Measurements from ENCODE around the gene PLN.
A peak's percentile ranks its signal among the peaks of the same experiment; 100 is the strongest.

Gene PLN

DNA sequence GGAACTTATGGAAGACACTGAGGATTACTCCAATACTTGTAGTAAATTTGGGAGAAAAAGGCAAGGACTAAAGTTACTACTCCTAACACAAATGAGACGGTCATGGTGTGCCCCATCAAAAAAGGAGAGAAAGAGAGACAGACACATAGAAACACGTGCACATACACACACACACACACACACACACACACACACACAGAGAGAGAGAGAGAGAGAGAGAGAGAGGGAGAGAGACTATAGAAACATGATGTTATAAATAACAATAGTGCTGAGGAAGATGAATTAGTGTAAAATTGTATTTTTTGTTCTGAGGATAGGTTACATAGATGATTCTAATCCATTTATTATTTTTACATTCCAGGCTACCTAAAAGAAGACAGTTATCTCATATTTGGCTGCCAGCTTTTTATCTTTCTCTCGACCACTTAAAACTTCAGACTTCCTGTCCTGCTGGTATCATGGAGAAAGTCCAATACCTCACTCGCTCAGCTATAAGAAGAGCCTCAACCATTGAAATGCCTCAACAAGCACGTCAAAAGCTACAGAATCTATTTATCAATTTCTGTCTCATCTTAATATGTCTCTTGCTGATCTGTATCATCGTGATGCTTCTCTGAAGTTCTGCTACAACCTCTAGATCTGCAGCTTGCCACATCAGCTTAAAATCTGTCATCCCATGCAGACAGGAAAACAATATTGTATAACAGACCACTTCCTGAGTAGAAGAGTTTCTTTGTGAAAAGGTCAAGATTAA is 10.5 kb downstream of the PLN start:
- no peak overlapping the region for H3K4me3 ChIP-seq (ENCODE audit: low read depth, low read length)
- peak overlapping the region; percentile 19 for H3K27ac ChIP-seq
- H3K27me3 ChIP-seq (replicated peaks) = no peaks in the 10 kb centered on the region
- H3K36me3 ChIP-seq (replicated peaks) = no peaks in the 10 kb centered on the region
- DNase-seq = peak; percentile 22
- in situ Hi-C loops (cut with HindIII; ENCODE audit: low pct_ligation_motif_present, low sequenced_read_pairs) = no loop called here
- no peak for TF ChIP-seq CTCF (IDR thresholded peaks at IDR 0.05; ENCODE audit: low read depth, low read length, missing control alignments)

DNA sequence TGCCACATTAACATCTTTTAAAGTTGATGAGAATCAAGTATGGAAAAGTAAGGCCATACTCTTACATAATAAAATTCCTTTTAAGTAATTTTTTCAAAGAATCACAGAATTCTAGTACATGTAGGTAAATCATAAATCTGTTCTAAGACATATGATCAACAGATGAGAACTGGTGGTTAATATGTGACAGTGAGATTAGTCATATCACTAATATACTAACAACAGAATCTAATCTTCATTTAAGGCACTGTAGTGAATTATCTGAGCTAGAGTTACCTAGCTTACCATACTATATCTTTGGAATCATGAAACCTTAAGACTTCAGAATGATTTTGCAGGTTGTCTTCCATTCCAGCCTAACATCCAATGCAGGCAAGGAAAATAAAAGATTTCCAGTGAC is 11.6 kb downstream of the PLN start:
- TF ChIP-seq CTCF (IDR thresholded peaks at IDR 0.05; ENCODE audit: low read depth, low read length, missing control alignments) = no peak
- H3K27me3 ChIP-seq (replicated peaks) = no peaks in the 10 kb centered on the region
- H3K36me3 ChIP-seq (replicated peaks) = no peaks in the 10 kb centered on the region
- no peak for DNase-seq
- no peak overlapping the region for H3K27ac ChIP-seq
- H3K4me3 ChIP-seq (ENCODE audit: low read depth, low read length) = no peak overlapping the region
- in situ Hi-C loops (cut with HindIII; ENCODE audit: low pct_ligation_motif_present, low sequenced_read_pairs) = no loop called here

DNA sequence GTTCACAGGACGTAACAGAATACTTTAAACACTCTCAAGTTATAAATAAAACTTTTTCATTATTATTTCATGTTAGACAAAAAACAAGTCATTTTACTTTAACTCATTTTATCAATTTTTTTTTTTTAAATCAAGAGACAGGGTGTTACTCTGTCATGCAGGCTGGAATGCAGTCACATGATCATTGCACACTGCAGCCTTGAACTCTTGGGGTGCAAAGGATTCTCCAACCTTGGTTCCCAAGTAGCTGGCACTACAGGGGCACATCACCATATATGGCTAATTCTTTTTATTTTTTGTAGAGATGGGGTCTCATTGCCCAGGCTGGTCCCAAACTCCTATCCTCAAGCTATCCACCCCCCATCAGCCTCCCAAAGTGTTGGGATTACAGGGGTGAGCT is 14.2 kb downstream of the PLN start:
- in situ Hi-C loops (cut with HindIII; ENCODE audit: low pct_ligation_motif_present, low sequenced_read_pairs) = no loop called here
- TF ChIP-seq CTCF (IDR thresholded peaks at IDR 0.05; ENCODE audit: low read depth, low read length, missing control alignments) = no peak
- no peak overlapping the region for H3K27ac ChIP-seq
- DNase-seq = no peak
- H3K4me3 ChIP-seq (ENCODE audit: low read depth, low read length) = no peak overlapping the region
- no peaks in the 10 kb centered on the region for H3K36me3 ChIP-seq (replicated peaks)
- no peaks in the 10 kb centered on the region for H3K27me3 ChIP-seq (replicated peaks)

DNA sequence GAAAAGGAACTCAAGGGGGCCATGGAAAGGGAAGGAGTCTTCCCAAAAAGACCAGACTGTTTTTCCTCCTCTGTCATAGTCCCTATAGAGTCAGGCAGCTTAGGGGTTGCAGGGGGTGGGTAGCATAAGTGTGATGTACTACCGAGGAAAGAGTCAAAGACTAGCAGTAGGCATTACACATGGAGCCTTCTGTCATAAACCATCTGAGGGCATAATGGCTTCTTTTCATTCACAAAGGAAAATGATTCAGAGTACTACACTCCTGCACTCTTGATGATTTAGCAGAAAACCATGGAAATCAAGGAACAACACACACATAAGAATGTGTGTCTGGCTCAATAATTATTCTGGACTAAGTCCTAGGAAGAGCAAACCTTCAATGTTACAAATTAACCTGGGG is 14.9 kb downstream of the PLN start:
- in situ Hi-C loops (cut with HindIII; ENCODE audit: low pct_ligation_motif_present, low sequenced_read_pairs) = no loop called here

DNA sequence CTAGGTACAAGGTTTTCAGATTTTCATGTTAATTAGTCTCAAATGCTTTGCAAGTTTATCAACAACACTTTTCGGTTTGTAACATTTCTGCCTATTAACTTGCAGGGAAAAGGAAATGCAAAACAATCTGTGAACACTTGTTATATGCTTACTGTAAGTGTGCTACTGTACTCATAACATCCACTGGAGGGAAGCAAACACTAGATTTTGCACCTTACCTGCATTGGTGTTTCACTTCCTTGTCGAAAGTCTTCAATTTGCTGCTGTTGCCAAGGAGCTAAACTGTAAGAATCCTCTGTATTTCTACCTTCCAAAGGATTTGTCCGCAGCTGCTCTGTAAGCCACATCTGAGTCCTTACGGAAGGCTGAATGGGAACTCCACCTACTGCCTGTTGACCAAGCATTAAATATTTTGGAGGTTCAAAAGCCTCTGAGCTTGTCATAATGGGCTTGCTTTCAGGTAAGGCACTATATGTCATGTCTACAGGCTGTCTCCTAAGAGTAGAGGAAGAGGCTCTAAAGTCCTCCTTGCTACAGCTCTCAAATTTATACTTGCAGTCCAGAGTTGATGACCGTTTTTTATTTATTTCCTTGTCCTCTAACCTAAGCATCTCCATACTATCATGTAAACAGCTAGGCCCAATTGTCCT is 17.3 kb downstream of the PLN start:
- in situ Hi-C loops (cut with HindIII; ENCODE audit: low pct_ligation_motif_present, low sequenced_read_pairs) = no loop called here
- Histone ChIP-seq H3K27me3 (replicated peaks) (no peaks in the 10 kb centered on the region), H3K27ac (no peak overlapping the region), H3K4me3 (ENCODE audit: low read depth, low read length) (no peak overlapping the region), H3K36me3 (replicated peaks) (no peaks in the 10 kb centered on the region)
- peak; percentile 45 for TF ChIP-seq CTCF (IDR thresholded peaks at IDR 0.05; ENCODE audit: low read depth, low read length, missing control alignments)
- no peak for DNase-seq

More for the DNA sequence above, 14.9 kb downstream of the PLN start:
- no peak for TF ChIP-seq CTCF (IDR thresholded peaks at IDR 0.05; ENCODE audit: low read depth, low read length, missing control alignments)
- DNase-seq = no peak
- H3K36me3 ChIP-seq (replicated peaks) = no peaks in the 10 kb centered on the region
- no peak overlapping the region for H3K4me3 ChIP-seq (ENCODE audit: low read depth, low read length)
- no peaks in the 10 kb centered on the region for H3K27me3 ChIP-seq (replicated peaks)
- H3K27ac ChIP-seq = no peak overlapping the region

Measured in brain microvascular endothelial cell (primary cell).